Activated CD8-positive, alpha-beta T cell treated with anti-CD3 and anti-CD28 coated beads, Interleukin-2, amount 10 ng/mL, durations not matched to agents 7 days and 5 days (primary cell): ENCODE data around the gene NMRK2. TPM values are rescaled to one million over a fixed set of nuclear protein-coding genes. Genes with fewer than 3 reads are reported as not detected.
A peak's percentile ranks its signal among the peaks of the same experiment; 100 is the strongest.

ENCODE experiments used
- ATAC-seq: fragments of 150-1000 bp; cut with Tn5 transposase; one replicate; pipeline ENCODE4 v1.10.0; 2021; ENCODE audit warnings: moderate library complexity
- CTCF ChIA-PET: fragments of 350-600 bp; sonication (Branson Sonifier 250); formaldehyde crosslinking; loops from one replicate; lab custom pipeline; 2021; ENCODE audit warnings: antibody characterized with exemption; lab: Charles Lee
- POLR2A ChIA-PET: fragments of 350-600 bp; sonication (Branson Sonifier 250); formaldehyde crosslinking; loops from one replicate; lab custom pipeline; 2021; ENCODE audit warnings: antibody characterized with exemption; lab: Charles Lee
- DNase-seq: peaks from one replicate; pipeline ENCODE4 v3.0.0-alpha.2; 2020
- H3K27ac Mint-ChIP-seq: one replicate; pipeline ENCODE4 v1.8.0; 2021; ENCODE audit warnings: mild to moderate bottlenecking, mixed read lengths
- H3K27me3 Mint-ChIP-seq: one replicate; pipeline ENCODE4 v1.8.0; 2021; ENCODE audit warnings: low read depth, mixed read lengths
- H3K36me3 Mint-ChIP-seq: one replicate; pipeline ENCODE4 v1.8.0; 2021; ENCODE audit warnings: low read depth, mixed read lengths
- H3K4me1 Mint-ChIP-seq: one replicate; pipeline ENCODE4 v1.8.0; 2021; ENCODE audit warnings: low read depth, mixed read lengths
- H3K4me3 Mint-ChIP-seq: one replicate; pipeline ENCODE4 v1.8.0; 2021; ENCODE audit warnings: mild to moderate bottlenecking, mixed read lengths
- H3K9me3 Mint-ChIP-seq: one replicate; pipeline ENCODE4 v1.8.0; 2022; ENCODE audit warnings: mixed read lengths; ENCODE audit not compliant: insufficient read depth
- total RNA-seq, 2 experiments: library from RNA; stranded (reverse); gene quantifications; one replicate each; pipeline ENCODE4 v1.2.3, GENCODE V29; 2021

NMRK2 gene
- total RNA-seq, 2 experiments from 2014 or later, result not detected

GRCh38 chr19:3969435-3970312 lies 36.8 kb downstream of the NMRK2 start:
- Mint-ChIP-seq H3K36me3 (peaks cover 21% of the 10 kb centered on the region), H3K27ac (peak overlapping the region; percentile 86), H3K4me3 (peak overlapping the region; percentile 87), H3K27me3 (no peaks in the 10 kb centered on the region), H3K9me3 (no peaks in the 10 kb centered on the region), H3K4me1 (peaks cover 35% of the 10 kb centered on the region)
- ATAC-seq (no peak), DNase-seq (no peak)
- POLR2A ChIA-PET, result interaction anchor here (1.0 to 1.2 kb wide), 2 partner anchors 12 to 16 kb away, joined by 4 to 7 read pairs; partner anchors contain the start of gene EEF2
- CTCF ChIA-PET, result no interaction called here

GRCh38 chr19:3970313-3970807 lies 37.5 kb downstream of the NMRK2 start:
- Mint-ChIP-seq H3K9me3 (no peaks in the 10 kb centered on the region), H3K4me1 (peaks cover 35% of the 10 kb centered on the region), H3K27ac (peak overlapping the region; percentile 86), H3K4me3 (peak overlapping the region; percentile 87), H3K36me3 (peaks cover 17% of the 10 kb centered on the region), H3K27me3 (no peaks in the 10 kb centered on the region)
- ChIA-PET CTCF (interaction anchor here (1.0 to 2.2 kb wide), 5 partner anchors 15 to 555 kb away, joined by 3 to 23 read pairs (median 4); partner anchors contain the start of genes EEF2 and MRPL54), POLR2A (interaction anchor here (0.5 to 2.5 kb wide), 6 partner anchors 10 to 413 kb away, joined by 3 to 32 read pairs (median 4); partner anchors contain the start of gene EEF2)
- DNase-seq (no peak), ATAC-seq (no peak)

- DNase-seq, result peak; percentile 94
- POLR2A ChIA-PET, result interaction anchor here (0.5 to 2.5 kb wide), 7 partner anchors 10 to 414 kb away, joined by 3 to 32 read pairs (median 5); partner anchors contain the start of gene EEF2
- Mint-ChIP-seq H3K9me3 (no peaks in the 10 kb centered on the region), H3K4me3 (peak within 1 kb of the TSS; percentile 87), H3K27ac (peak within 1 kb of the TSS; percentile 86), H3K36me3 (peaks cover 21% of the 10 kb centered on the region), H3K27me3 (no peaks in the 10 kb centered on the region), H3K4me1 (peaks cover 37% of the 10 kb centered on the region)
- ATAC-seq, result peak; percentile 91
- CTCF ChIA-PET, result interaction anchor here (1.0 to 2.2 kb wide), 6 partner anchors 14 to 554 kb away, joined by 3 to 23 read pairs (median 4); partner anchors contain the start of genes EEF2 and MRPL54
These were observed 38.1 kb downstream of the NMRK2 start, which contains the start of gene DAPK3 for GRCh38 chr19:3970808-3971598. Gene DAPK3, minus strand, starts transcription at chr19:3971099. Its CDS starts 1,364 bp downstream, at chr19:3969735.

- Mint-ChIP-seq H3K27me3 (no peaks in the 10 kb centered on the region), H3K27ac (no peak overlapping the region), H3K4me3 (no peak overlapping the region), H3K36me3 (peaks cover 42% of the 10 kb centered on the region), H3K4me1 (peaks cover 19% of the 10 kb centered on the region), H3K9me3 (no peaks in the 10 kb centered on the region)
- no peak for DNase-seq
- ATAC-seq, result no peak
- POLR2A ChIA-PET, result interaction anchor here (0.5 to 1.5 kb wide), 3 partner anchors 10 to 163 kb away, joined by 3 to 4 read pairs (median 4); partner anchors contain the start of gene EEF2
- CTCF ChIA-PET, result interaction anchor here (1.2 kb wide), 1 partner anchor 11 kb away, joined by 3 read pairs; no protein-coding TSS in a partner anchor
These were observed 42.3 kb downstream of the NMRK2 start for GRCh38 chr19:3975144-3975543.

GRCh38 chr19:3975637-3976087 lies 42.8 kb downstream of the NMRK2 start:
- POLR2A ChIA-PET, result interaction anchor here (0.5 to 1.5 kb wide), 3 partner anchors 10 to 164 kb away, joined by 3 to 4 read pairs (median 4); partner anchors contain the start of gene EEF2
- ATAC-seq (no peak), DNase-seq (no peak)
- Mint-ChIP-seq H3K4me3 (no peak overlapping the region), H3K27ac (no peak overlapping the region), H3K36me3 (peaks cover 43% of the 10 kb centered on the region), H3K4me1 (peaks cover 14% of the 10 kb centered on the region), H3K9me3 (no peaks in the 10 kb centered on the region), H3K27me3 (no peaks in the 10 kb centered on the region)
- CTCF ChIA-PET, result interaction anchor here (1.2 kb wide), 1 partner anchor 10 kb away, joined by 3 read pairs; no protein-coding TSS in a partner anchor

GRCh38 chr19:3976495-3977241 lies 43.8 kb downstream of the NMRK2 start:
- DNase-seq (no peak), ATAC-seq (no peak)
- Mint-ChIP-seq H3K27me3 (no peaks in the 10 kb centered on the region), H3K4me3 (no peak overlapping the region), H3K27ac (no peak overlapping the region), H3K4me1 (peaks cover 12% of the 10 kb centered on the region), H3K9me3 (no peaks in the 10 kb centered on the region), H3K36me3 (peaks cover 53% of the 10 kb centered on the region)
- ChIA-PET CTCF (interaction anchor here (1.7 kb wide), 1 partner anchor 9 kb away, joined by 4 read pairs; no protein-coding TSS in a partner anchor), POLR2A (interaction anchor here (1.0 kb wide), 1 partner anchor 9 kb away, joined by 5 read pairs; the partner anchor contains the start of gene EEF2)

GRCh38 chr19:3977242-3978143 lies 44.6 kb downstream of the NMRK2 start:
- Mint-ChIP-seq H3K9me3 (no peaks in the 10 kb centered on the region), H3K4me3 (no peak overlapping the region), H3K27ac (no peak overlapping the region), H3K36me3 (peaks cover 62% of the 10 kb centered on the region), H3K4me1 (peaks cover 16% of the 10 kb centered on the region), H3K27me3 (no peaks in the 10 kb centered on the region)
- ATAC-seq, result peak; percentile 20
- ChIA-PET CTCF (interaction anchor here (1.1 to 1.7 kb wide), 2 partner anchors 8 to 162 kb away, joined by 3 to 4 read pairs; no protein-coding TSS in a partner anchor), POLR2A (interaction anchor here (1.0 kb wide), 1 partner anchor 8 kb away, joined by 5 read pairs; the partner anchor contains the start of gene EEF2)
- DNase-seq, result no peak

- Mint-ChIP-seq H3K9me3 (no peaks in the 10 kb centered on the region), H3K27ac (no peak overlapping the region), H3K4me3 (no peak overlapping the region), H3K36me3 (peaks cover 68% of the 10 kb centered on the region), H3K27me3 (no peaks in the 10 kb centered on the region), H3K4me1 (peaks cover 22% of the 10 kb centered on the region)
- ChIA-PET CTCF (interaction anchor here (1.1 kb wide), 1 partner anchor 162 kb away, joined by 3 read pairs; no protein-coding TSS in a partner anchor), POLR2A (no interaction called here)
- no peak for ATAC-seq
- DNase-seq, result no peak
These were observed 45.3 kb downstream of the NMRK2 start for GRCh38 chr19:3978145-3978544.

GRCh38 chr19:3979289-3979673 lies 46.4 kb downstream of the NMRK2 start:
- ChIA-PET CTCF (no interaction called here), POLR2A (interaction anchor here (0.6 kb wide), 1 partner anchor 27 kb away, joined by 4 read pairs; no protein-coding TSS in a partner anchor)
- Mint-ChIP-seq H3K4me1 (peaks cover 34% of the 10 kb centered on the region), H3K4me3 (no peak overlapping the region), H3K27me3 (no peaks in the 10 kb centered on the region), H3K9me3 (no peaks in the 10 kb centered on the region), H3K27ac (peak overlapping the region; percentile 34), H3K36me3 (peaks cover 79% of the 10 kb centered on the region)
- ATAC-seq, result no peak
- no peak for DNase-seq
